K562 (cell line): ENCODE measurements around the gene GOLPH3. TPM values are rescaled to one million over a fixed set of nuclear protein-coding genes. Genes with fewer than 3 reads are reported as not detected.

Experiments used
- BCOR ChIP-seq: fragments of 450-650 bp; IDR thresholded peaks from 2 replicates; pipeline ENCODE4 v1.6.1; 2016
- BHLHE40 ChIP-seq: IDR thresholded peaks from 2 replicates; pipeline ENCODE4 v1.6.1; 2011; ENCODE audit warnings: low read length, improper control_type of control experiment
- DPF2 ChIP-seq: fragments of 450-650 bp; IDR thresholded peaks from 2 replicates; pipeline ENCODE4 v1.6.1; 2016
- ERF ChIP-seq: fragments of 450-650 bp; formaldehyde crosslinking; IDR thresholded peaks from 2 replicates; pipeline ENCODE4 v1.4.0; 2020; ENCODE audit warnings: mild to moderate bottlenecking, mixed read lengths
- ETV5 ChIP-seq: sonication (generic); formaldehyde crosslinking; IDR thresholded peaks from 2 replicates; pipeline ENCODE4 v1.4.0; 2020; ENCODE audit warnings: low read depth, mild to moderate bottlenecking, missing genetic modification reagents
- HIVEP1 ChIP-seq: fragments of 250-450 bp; sonication (Bioruptor Pico); IDR thresholded peaks from 2 replicates; pipeline ENCODE4 v1.4.0; 2020; ENCODE audit warnings: mild to moderate bottlenecking
- MYNN ChIP-seq, 2 experiments: sonication (generic); formaldehyde crosslinking in 1 of 2; IDR thresholded peaks; 2 replicates each; pipeline versions ENCODE4 v1.5.0 to v1.6.1; 2016 to 2020; ENCODE audit warnings: antibody characterized with exemption in 1 of 2, missing genetic modification reagents in 1 of 2
- NFIC ChIP-seq: fragments of 450-650 bp; IDR thresholded peaks from 2 replicates; pipeline ENCODE4 v1.6.1; 2017; ENCODE audit warnings: mild to moderate bottlenecking, inconsistent platforms
- NR2F6 ChIP-seq: fragments of 450-650 bp; formaldehyde crosslinking; IDR thresholded peaks from 2 replicates; pipeline ENCODE4 v1.4.0; 2020; ENCODE audit warnings: mild to moderate bottlenecking
- PTBP1 ChIP-seq: fragments of 200-400 bp; formaldehyde crosslinking; IDR thresholded peaks from 2 replicates; pipeline ENCODE4 v1.6.1; 2017; ENCODE audit warnings: low read depth, low read length
- RNF2 ChIP-seq: sonication (generic); IDR thresholded peaks from 2 replicates; pipeline ENCODE4 v1.6.1; 2016
- SIN3B ChIP-seq: fragments of 450-650 bp; IDR thresholded peaks from 2 replicates; pipeline ENCODE4 v1.6.1; 2017; ENCODE audit warnings: low read depth, mild to moderate bottlenecking, moderate library complexity
- SLC30A9 ChIP-seq: fragments of 250-450 bp; sonication (Bioruptor Pico); IDR thresholded peaks from 2 replicates; pipeline ENCODE4 v1.8.0; 2022; ENCODE audit warnings: mild to moderate bottlenecking, moderate library complexity
- SP1 ChIP-seq: sonication (generic); formaldehyde crosslinking; IDR thresholded peaks from 2 replicates; pipeline ENCODE4 v1.8.1; 2022; ENCODE audit warnings: mild to moderate bottlenecking, missing genetic modification reagents
- TAL1 ChIP-seq: fragments of 450-650 bp; IDR thresholded peaks from 2 replicates; pipeline ENCODE4 v1.6.1; 2016; ENCODE audit warnings: mild to moderate bottlenecking
- THRAP3 ChIP-seq: fragments of 450-650 bp; IDR thresholded peaks from 2 replicates; pipeline ENCODE4 v1.6.1; 2016; ENCODE audit warnings: mild to moderate bottlenecking, inconsistent platforms, borderline replicate concordance
- ZNF12 ChIP-seq: sonication (generic); formaldehyde crosslinking; IDR thresholded peaks from 2 replicates; pipeline ENCODE4 v1.4.0; 2020; ENCODE audit warnings: mild to moderate bottlenecking, missing genetic modification reagents
- ZNF24 ChIP-seq: fragments of 450-650 bp; IDR thresholded peaks from 2 replicates; pipeline ENCODE4 v1.6.1; 2016
- polyA plus RNA-seq, 8 experiments: library from polyadenylated mRNA; depleted of rRNA in 4 of 8; stranded (reverse) in 5 of 8; unstranded in 3 of 8; fragments of >200 nt; fragmentation: Nextera tagmentation in 2 of 8; fragmentation: Illumina TruSeq in 1 of 8; extraction: Ambion mirVana in 2 of 8; extraction: Trizol in 1 of 8; gene quantifications; 2 replicates each; pipeline versions ENCODE4 v1.2.1 to v1.2.3, GENCODE V29; 2011 to 2014; ENCODE audit warnings: inconsistent platforms in 1 of 8, missing spikeins in 1 of 8
- total RNA-seq, 7 experiments: library from RNA; depleted of rRNA in 6 of 7; stranded (reverse); fragments of >200 nt in 6 of 7; fragmentation: Illumina TruSeq in 2 of 7; extraction: Trizol in 2 of 7; gene quantifications; 2 replicates each; pipeline versions ENCODE4 v1.2.1 to v1.2.3, GENCODE V29; 2011 to 2021; ENCODE audit warnings: low replicate concordance in 1 of 7
- TF ChIP-seq, protein P1 (sequence below): fragments of 250-450 bp; sonication (Bioruptor Pico); IDR thresholded peaks from 2 replicates; pipeline ENCODE4 v1.8.0; 2021; ENCODE audit warnings: moderate library complexity, mild to moderate bottlenecking, inconsistent platforms
- TF ChIP-seq, protein P2 (sequence below): fragments of 250-450 bp; sonication (Bioruptor Pico); IDR thresholded peaks from 2 replicates; pipeline ENCODE4 v1.6.1; 2021; ENCODE audit warnings: mild to moderate bottlenecking
- TF ChIP-seq, protein P3 (sequence below), 2 experiments: fragments of 450-650 bp; IDR thresholded peaks; 2 replicates each; pipeline ENCODE4 v1.6.1; 2018; ENCODE audit warnings: mild to moderate bottlenecking in 2 of 2, low read depth in 1 of 2; ENCODE audit not compliant: partially characterized antibody in 2 of 2
- TF ChIP-seq, protein P4 (sequence below): fragments of 450-650 bp; IDR thresholded peaks from 2 replicates; pipeline ENCODE4 v1.6.1; 2017; ENCODE audit warnings: mild to moderate bottlenecking, moderate library complexity

Gene GOLPH3
- total and polyA plus RNA-seq, 9 of the 15 experiments (the other 6 are each of a cell fraction or from before 2014, with no cell fraction given): 18.8 to 94.6 (median 55.1) TPM

DNA sequence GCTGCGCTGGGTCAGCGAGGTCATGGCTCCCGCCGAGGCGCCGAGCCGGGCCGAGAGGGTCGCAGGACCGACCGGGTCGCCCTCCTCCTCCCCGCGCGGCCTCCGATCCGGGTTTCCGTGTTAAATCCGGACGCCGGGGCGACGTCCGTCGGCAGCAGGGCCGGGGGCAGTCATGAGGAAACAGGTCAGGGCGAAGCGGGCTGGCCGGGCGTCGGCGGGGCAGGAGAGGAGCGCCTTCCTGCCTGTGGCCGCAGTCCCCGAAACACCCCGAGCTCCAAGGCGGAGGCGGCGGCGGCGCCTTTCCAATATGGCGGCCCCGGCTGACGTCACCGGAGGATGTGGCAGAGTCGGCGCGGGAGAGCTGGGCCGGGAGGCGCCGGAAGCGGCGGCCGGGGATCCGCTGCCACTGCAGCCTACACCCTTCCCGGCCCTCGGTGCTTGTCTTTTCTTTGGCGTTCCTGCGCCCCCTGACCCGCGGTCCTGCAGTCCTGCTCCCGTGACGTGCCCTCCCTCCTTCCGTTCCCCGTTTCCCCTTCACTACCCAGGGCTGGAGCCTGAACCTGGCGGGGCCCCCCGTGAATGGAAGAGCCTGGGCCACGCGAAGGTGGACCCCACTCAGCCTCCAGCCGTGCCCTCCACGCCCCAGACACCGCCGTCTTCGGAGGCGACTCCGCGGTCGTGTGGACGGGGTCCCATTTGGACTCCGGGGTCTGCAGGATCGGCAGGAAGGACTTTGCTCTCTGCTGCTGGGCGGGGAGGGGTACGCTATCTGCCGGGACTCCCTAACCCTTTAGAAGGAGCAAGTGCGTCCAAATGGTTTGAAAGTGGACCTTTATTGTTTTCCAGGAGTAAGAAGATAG is at the start of gene GOLPH3 (continued):
- TF ChIP-seq, protein P1, sequence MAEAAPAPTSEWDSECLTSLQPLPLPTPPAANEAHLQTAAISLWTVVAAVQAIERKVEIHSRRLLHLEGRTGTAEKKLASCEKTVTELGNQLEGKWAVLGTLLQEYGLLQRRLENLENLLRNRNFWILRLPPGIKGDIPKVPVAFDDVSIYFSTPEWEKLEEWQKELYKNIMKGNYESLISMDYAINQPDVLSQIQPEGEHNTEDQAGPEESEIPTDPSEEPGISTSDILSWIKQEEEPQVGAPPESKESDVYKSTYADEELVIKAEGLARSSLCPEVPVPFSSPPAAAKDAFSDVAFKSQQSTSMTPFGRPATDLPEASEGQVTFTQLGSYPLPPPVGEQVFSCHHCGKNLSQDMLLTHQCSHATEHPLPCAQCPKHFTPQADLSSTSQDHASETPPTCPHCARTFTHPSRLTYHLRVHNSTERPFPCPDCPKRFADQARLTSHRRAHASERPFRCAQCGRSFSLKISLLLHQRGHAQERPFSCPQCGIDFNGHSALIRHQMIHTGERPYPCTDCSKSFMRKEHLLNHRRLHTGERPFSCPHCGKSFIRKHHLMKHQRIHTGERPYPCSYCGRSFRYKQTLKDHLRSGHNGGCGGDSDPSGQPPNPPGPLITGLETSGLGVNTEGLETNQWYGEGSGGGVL: no peak
- peak; percentile 66; the same call in 1 of the 2 replicates for TF ChIP-seq DPF2
- TF ChIP-seq, protein P2, sequence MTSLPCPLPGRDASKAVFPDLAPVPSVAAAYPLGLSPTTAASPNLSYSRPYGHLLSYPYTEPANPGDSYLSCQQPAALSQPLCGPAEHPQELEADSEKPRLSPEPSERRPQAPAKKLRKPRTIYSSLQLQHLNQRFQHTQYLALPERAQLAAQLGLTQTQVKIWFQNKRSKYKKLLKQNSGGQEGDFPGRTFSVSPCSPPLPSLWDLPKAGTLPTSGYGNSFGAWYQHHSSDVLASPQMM: no peak
- TF ChIP-seq PTBP1: no peak
- no peak for TF ChIP-seq ZNF24
- TF ChIP-seq NR2F6 (CRISPR knock-in tag): peak; percentile 76; the same call in 1 of the 2 replicates
- TF ChIP-seq ETV5 (CRISPR knock-in tag): peak; percentile 99
- no peak; the same call in 1 of the 2 replicates for TF ChIP-seq MYNN (IDR thresholded peaks at IDR 0.05)
- TF ChIP-seq MYNN (CRISPR knock-in tag; IDR thresholded peaks at IDR 0.05): no peak
- TF ChIP-seq, protein P3, sequence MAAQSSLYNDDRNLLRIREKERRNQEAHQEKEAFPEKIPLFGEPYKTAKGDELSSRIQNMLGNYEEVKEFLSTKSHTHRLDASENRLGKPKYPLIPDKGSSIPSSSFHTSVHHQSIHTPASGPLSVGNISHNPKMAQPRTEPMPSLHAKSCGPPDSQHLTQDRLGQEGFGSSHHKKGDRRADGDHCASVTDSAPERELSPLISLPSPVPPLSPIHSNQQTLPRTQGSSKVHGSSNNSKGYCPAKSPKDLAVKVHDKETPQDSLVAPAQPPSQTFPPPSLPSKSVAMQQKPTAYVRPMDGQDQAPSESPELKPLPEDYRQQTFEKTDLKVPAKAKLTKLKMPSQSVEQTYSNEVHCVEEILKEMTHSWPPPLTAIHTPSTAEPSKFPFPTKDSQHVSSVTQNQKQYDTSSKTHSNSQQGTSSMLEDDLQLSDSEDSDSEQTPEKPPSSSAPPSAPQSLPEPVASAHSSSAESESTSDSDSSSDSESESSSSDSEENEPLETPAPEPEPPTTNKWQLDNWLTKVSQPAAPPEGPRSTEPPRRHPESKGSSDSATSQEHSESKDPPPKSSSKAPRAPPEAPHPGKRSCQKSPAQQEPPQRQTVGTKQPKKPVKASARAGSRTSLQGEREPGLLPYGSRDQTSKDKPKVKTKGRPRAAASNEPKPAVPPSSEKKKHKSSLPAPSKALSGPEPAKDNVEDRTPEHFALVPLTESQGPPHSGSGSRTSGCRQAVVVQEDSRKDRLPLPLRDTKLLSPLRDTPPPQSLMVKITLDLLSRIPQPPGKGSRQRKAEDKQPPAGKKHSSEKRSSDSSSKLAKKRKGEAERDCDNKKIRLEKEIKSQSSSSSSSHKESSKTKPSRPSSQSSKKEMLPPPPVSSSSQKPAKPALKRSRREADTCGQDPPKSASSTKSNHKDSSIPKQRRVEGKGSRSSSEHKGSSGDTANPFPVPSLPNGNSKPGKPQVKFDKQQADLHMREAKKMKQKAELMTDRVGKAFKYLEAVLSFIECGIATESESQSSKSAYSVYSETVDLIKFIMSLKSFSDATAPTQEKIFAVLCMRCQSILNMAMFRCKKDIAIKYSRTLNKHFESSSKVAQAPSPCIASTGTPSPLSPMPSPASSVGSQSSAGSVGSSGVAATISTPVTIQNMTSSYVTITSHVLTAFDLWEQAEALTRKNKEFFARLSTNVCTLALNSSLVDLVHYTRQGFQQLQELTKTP (IDR thresholded peaks at IDR 0.05; ENCODE audit: low read depth in 1 of 2, partially characterized antibody in 2 of 2): peak in 1 of 2 experiments; percentile 59
- TF ChIP-seq SIN3B: 0 out of 2 replicates have a peak, but pooled peaks have one; percentile 21
- peak; percentile 71; the same call in 1 of the 2 replicates for TF ChIP-seq SP1 (CRISPR knock-in tag)
- peak; percentile 79 for TF ChIP-seq ZNF12 (CRISPR knock-in tag)
- TF ChIP-seq BHLHE40: peak; percentile 44; the same call in 1 of the 2 replicates
- TF ChIP-seq THRAP3: no peak
- TF ChIP-seq, protein P4, sequence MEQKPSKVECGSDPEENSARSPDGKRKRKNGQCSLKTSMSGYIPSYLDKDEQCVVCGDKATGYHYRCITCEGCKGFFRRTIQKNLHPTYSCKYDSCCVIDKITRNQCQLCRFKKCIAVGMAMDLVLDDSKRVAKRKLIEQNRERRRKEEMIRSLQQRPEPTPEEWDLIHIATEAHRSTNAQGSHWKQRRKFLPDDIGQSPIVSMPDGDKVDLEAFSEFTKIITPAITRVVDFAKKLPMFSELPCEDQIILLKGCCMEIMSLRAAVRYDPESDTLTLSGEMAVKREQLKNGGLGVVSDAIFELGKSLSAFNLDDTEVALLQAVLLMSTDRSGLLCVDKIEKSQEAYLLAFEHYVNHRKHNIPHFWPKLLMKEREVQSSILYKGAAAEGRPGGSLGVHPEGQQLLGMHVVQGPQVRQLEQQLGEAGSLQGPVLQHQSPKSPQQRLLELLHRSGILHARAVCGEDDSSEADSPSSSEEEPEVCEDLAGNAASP: no peak
- peak; percentile 49; the same call in 1 of the 2 replicates for TF ChIP-seq ERF
- TF ChIP-seq NFIC: peak; percentile 60; the same call in 1 of the 2 replicates
- no peak for TF ChIP-seq SLC30A9 (CRISPR knock-in tag)
- TF ChIP-seq RNF2: peak; percentile 78; the same call in 1 of the 2 replicates
- TF ChIP-seq BCOR: peak; percentile 72; the same call in 1 of the 2 replicates
- TF ChIP-seq HIVEP1: 0 out of 2 replicates have a peak, but pooled peaks have one; percentile 4
- no peak for TF ChIP-seq TAL1
